WERI-Rb-1 (cell line): Measurements from ENCODE around the gene M1AP.
A peak's percentile ranks its signal among the peaks of the same experiment; 100 is the strongest.

Experiments
- DNase-seq: peaks from one replicate; pipeline ENCODE4 v3.0.0-alpha.2; 2020
- H3K27ac ChIP-seq: fragments of 250-450 bp; sonication (Bioruptor Pico); 2 replicates; pipeline ENCODE4 v1.5.1; 2020; ENCODE audit warnings: mild to moderate bottlenecking, moderate library complexity
- H3K27me3 ChIP-seq: fragments of 250-450 bp; sonication (Bioruptor Pico); 2 replicates; pipeline ENCODE4 v1.5.1; 2021; ENCODE audit warnings: mild to moderate bottlenecking, low read depth, moderate library complexity; ENCODE audit not compliant: insufficient read depth, severe bottlenecking
- H3K36me3 ChIP-seq: fragments of 250-450 bp; sonication (Bioruptor Pico); 2 replicates; pipeline ENCODE4 v1.5.1; 2020; ENCODE audit warnings: mild to moderate bottlenecking, moderate library complexity
- H3K4me3 ChIP-seq: 2 replicates; pipeline ENCODE4 v1.5.1; 2011; ENCODE audit warnings: low read depth, mild to moderate bottlenecking, control low read depth, low read length
- H3K9me3 ChIP-seq: fragments of 250-450 bp; sonication (Bioruptor Pico); 2 replicates; pipeline ENCODE4 v1.5.1; 2021; ENCODE audit warnings: mild to moderate bottlenecking, moderate library complexity; ENCODE audit not compliant: severe bottlenecking
- CTCF ChIP-seq: IDR thresholded peaks from 2 replicates; pipeline ENCODE4 v1.5.1; 2011; ENCODE audit warnings: low read depth, mild to moderate bottlenecking, control low read depth, inconsistent platforms, low read length

M1AP gene

GRCh38 chr2:74516650-74517049, 131.5 kb downstream of the M1AP start:
- no peaks in the 10 kb centered on the region for H3K9me3 ChIP-seq
- no peak overlapping the region for H3K4me3 ChIP-seq
- TF ChIP-seq CTCF = no peak
- peaks cover 10% of the 10 kb centered on the region; the same call in 1 of the 2 replicates for H3K36me3 ChIP-seq
- no peaks in the 10 kb centered on the region for H3K27me3 ChIP-seq
- peak; percentile 63 for DNase-seq
- H3K27ac ChIP-seq = peak overlapping the region; percentile 61

GRCh38 chr2:74515981-74516633, 132.0 kb downstream of the M1AP start:
- Histone ChIP-seq H3K36me3 (peaks cover 10% of the 10 kb centered on the region; the same call in 1 of the 2 replicates), H3K9me3 (no peaks in the 10 kb centered on the region), H3K27ac (peak overlapping the region; percentile 61), H3K27me3 (no peaks in the 10 kb centered on the region), H3K4me3 (no peak overlapping the region)
- no peak for DNase-seq
- no peak for TF ChIP-seq CTCF

GRCh38 chr2:74515271-74515980, 132.7 kb downstream of the M1AP start:
- TF ChIP-seq CTCF = no peak
- no peaks in the 10 kb centered on the region for H3K27me3 ChIP-seq

GRCh38 chr2:74514368-74515270, 133.5 kb downstream of the M1AP start, which contains the start of gene TLX2:
Gene TLX2 (plus strand): TSS chr2:74514450. CDS start chr2:74514807, 357 bp downstream.
- peak within 1 kb of the TSS; percentile 49 for H3K4me3 ChIP-seq
- no peak for DNase-seq

More at GRCh38 chr2:74515271-74515980, 132.7 kb downstream of the M1AP start:
- Histone ChIP-seq H3K9me3 (no peaks in the 10 kb centered on the region), H3K27ac (no peak overlapping the region), H3K36me3 (peaks cover 10% of the 10 kb centered on the region; the same call in 1 of the 2 replicates), H3K4me3 (no peak overlapping the region)
- DNase-seq = no peak

More at GRCh38 chr2:74514368-74515270, 133.5 kb downstream of the M1AP start, which contains the start of gene TLX2:
- H3K36me3 ChIP-seq = peaks cover 10% of the 10 kb centered on the region; the same call in 1 of the 2 replicates
- H3K9me3 ChIP-seq = no peaks in the 10 kb centered on the region
- H3K27ac ChIP-seq = peak within 1 kb of the TSS; percentile 100
- no peak for TF ChIP-seq CTCF
- no peaks in the 10 kb centered on the region for H3K27me3 ChIP-seq
